Raji (cell line): ENCODE measurements around the gene ABCD4.

Experiments
- POLR2A ChIP-seq: IDR thresholded peaks from 2 replicates; pipeline ENCODE4 v1.6.1; 2011; ENCODE audit warnings: low read depth, low read length, control low read depth; ENCODE audit not compliant: insufficient read depth

Gene ABCD4

GRCh38 chr14:74248017-74248416 is 54.7 kb downstream of the ABCD4 start:
- no peak for TF ChIP-seq POLR2A

- no peak for TF ChIP-seq POLR2A
These were observed 56.2 kb downstream of the ABCD4 start for GRCh38 chr14:74246542-74246941.

- no peak for TF ChIP-seq POLR2A
These were observed 57.4 kb downstream of the ABCD4 start for GRCh38 chr14:74245292-74245691.

- TF ChIP-seq POLR2A: no peak
These were observed 58.6 kb downstream of the ABCD4 start for GRCh38 chr14:74244115-74244514.

- TF ChIP-seq POLR2A: no peak
These were observed 59.7 kb downstream of the ABCD4 start for GRCh38 chr14:74243051-74243450.

GRCh38 chr14:74242780-74243042 is 60.0 kb downstream of the ABCD4 start:
- TF ChIP-seq POLR2A: no peak

- no peak for TF ChIP-seq POLR2A
These were observed 60.5 kb downstream of the ABCD4 start for GRCh38 chr14:74242021-74242779.

- no peak for TF ChIP-seq POLR2A
These were observed 61.1 kb downstream of the ABCD4 start for GRCh38 chr14:74241652-74242017.

- no peak for TF ChIP-seq POLR2A
These were observed 61.7 kb downstream of the ABCD4 start for GRCh38 chr14:74240794-74241651.

GRCh38 chr14:74239848-74240793 is 62.6 kb downstream of the ABCD4 start:
- no peak for TF ChIP-seq POLR2A

- TF ChIP-seq POLR2A: no peak
These were observed 63.5 kb downstream of the ABCD4 start, which contains the start of gene VSX2 for GRCh38 chr14:74238974-74239847. VSX2 (plus strand) TSS chr14:74239449; CDS start chr14:74239562, 113 bp downstream.

GRCh38 chr14:74237441-74237840 is 65.3 kb downstream of the ABCD4 start:
- TF ChIP-seq POLR2A: no peak
